ENCODE measurements around the gene EN1.

EN1 gene

GRCh38 chr2:118842661-118843482 lies 4.6 kb downstream of the EN1 start:
- peak; percentile 56 for DNase-seq

- no peak for DNase-seq
Measured at GRCh38 chr2:118841828-118842461, 5.5 kb downstream of the EN1 start.

GRCh38 chr2:118841450-118841827 lies 6.0 kb downstream of the EN1 start:
- DNase-seq: no peak

- DNase-seq: peak; percentile 5
Measured at GRCh38 chr2:118838741-118839455, 8.6 kb downstream of the EN1 start.

GRCh38 chr2:118837621-118838020 lies 9.8 kb downstream of the EN1 start:
- DNase-seq: no peak

- no peak for DNase-seq
Measured at GRCh38 chr2:118837067-118837466, 10.4 kb downstream of the EN1 start.

DNA sequence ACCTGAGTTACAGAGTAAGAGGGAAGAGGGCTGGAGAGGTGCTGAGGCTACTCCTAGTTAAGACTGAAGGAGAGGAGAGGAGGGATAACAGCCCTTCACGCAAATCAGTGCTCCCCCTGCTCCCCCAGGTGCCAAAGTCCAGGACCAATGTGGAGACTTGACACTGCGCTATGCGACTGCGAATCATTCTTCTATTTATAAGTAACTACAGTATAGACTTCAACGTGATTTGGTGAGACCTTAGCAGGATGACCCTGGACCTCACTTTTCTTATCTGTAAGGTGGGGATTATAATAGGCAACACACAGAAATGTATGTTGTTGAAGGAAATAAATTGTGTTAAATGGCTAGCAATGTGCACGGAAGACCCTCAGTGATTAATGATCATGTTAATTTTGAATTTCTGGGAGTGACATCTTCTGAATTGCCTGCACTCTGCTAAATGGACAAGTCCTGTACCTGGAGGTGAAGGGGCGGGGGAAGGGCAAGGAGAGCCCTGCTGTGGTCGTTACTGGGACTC lies 11.0 kb downstream of the EN1 start:
- no peak for DNase-seq

- DNase-seq: no peak
Measured at GRCh38 chr2:118835746-118836410, 11.6 kb downstream of the EN1 start.

DNA sequence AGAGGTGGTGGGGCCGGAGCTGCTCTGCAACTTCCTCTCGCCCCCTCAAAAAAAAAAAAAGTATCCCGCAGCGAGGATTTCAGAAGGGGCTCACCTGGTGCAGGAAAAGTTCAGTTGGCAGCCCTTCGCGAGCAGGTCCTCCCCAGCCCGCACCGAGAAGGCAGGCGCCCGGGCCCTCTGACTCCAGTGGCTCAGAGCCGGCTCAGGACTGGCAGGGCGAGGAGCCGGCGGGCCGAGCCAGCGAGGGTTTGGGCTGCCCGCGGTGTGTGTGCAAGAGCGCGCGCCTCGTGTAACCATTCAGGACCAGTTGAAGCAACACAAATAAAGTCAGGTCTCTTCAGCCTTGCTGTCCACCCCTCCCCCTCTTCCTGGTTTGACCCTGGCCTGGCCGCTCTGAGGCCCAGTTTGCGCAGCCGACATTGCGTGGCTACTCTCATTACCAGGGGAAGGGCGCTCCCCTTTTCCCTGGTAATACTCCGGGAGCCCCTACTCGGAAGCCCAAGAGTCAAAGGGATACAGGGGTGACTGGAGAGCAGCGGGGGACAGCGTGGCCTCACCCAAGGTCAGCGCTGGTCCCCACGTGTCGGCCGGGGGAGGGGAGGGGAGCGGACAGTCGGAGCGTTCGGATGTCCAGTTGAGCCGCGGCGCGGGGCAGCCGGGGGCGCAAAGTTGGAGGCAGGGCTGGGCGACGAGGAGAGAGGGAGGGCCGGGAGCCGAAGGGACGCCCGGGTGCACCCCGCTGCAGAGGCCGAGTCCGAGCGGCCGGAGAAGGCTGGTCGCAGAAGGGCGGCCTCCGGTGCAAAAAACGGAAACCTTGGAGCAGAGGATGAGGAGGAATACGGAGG lies 12.3 kb downstream of the EN1 start:
- DNase-seq: peak; percentile 13

GRCh38 chr2:118834440-118834810 lies 13.0 kb downstream of the EN1 start:
- no peak for DNase-seq

GRCh38 chr2:118833716-118834439 lies 13.6 kb downstream of the EN1 start:
- no peak for DNase-seq

DNA sequence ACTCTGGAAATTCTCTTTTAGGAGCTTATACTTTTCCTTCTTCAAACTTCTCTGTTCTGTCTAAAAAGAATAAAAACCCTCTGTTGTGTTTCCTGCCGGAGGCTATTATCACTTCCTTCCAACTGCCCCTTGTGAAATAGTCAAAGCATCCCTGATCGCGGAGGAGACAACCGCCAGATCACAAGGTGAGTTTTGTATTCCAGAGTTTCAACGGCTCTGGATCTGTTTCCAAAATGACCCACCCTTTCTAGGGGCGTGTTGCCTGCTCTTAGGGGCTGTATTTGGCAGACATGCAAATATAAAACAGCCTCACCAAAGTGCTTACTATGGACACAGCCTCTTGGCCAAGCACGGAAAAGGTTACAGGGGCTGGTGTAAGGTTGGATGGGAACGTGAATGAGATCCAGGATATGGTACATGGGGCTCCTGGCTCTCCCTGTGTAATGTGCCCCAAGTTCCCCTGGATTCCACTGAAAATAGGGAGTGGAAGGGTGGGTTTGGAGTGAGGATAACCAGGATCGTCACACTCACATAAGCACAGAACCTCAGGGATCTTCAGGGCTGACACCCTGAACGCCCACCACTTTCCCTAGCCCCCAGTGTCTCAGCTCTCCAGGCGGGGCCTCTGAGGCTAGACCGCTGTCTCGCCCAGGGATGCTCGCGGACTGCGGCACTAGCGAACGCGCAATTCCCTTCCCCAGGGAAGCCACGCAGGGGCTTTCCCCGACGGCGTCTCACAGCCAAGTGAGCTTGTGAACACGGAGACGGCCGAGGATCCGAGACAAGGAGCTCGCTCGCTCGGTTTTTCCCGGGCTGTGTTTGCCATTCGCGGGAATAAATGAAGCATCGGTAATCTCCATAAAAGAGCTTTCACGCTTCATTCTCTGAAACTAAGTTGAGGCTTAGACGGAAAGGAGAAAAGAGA lies 14.4 kb downstream of the EN1 start:
- no peak for DNase-seq

DNA sequence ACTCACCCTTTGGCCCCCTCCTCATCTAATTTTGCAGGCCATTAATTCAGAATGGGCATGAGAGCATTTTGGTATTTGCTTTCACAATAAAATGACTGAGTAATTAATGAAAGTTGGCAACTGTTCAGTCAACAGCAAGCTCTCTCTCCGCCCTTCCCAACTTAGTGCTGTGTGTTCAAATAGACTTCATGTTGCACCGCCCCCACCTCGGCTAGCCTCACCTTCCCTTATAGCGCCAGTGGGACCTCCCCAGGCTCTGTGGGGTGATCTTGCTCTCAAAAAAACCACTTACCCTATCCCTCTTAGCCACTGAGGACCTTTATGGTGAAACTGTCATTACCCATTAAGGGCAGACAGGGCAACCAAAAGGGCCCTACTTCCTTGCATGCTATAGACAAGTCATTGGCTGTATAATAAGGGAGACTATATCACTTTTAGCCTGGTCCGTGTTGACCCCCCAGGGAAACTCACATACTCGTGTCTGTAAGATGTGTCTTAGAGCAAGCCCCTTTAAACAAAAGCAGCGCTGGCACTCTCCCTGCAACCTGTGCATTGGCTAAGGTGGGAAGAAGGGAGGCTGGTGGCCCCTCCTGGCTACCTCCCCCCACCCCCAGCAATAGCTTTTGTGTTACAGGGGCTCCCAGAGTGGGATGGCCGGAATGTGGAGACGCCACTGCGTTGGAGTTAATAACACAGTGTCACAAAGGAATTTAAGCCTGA lies 15.2 kb downstream of the EN1 start:
- DNase-seq: peak; percentile 7

- no peak for DNase-seq
Measured at GRCh38 chr2:118830881-118831280, 16.6 kb downstream of the EN1 start.

DNA sequence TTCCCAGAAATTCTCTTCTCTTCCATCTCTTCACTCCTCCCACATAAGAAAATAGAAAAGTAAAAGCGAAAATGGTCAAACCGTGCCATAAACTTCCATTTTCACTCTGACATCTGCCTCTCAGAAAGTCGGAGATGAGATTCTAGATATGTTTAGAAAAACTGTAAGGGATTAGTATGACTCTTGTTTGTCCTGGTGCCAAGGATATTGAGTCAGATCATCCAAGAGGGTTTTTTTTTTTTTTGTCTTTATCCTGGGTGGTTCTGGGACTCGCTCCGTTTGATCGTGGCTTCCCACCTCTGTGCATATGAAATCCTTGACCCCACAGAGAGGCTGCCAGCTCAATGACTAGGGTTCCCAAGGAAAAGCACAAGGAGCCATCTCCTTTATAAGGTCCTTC lies 17.3 kb downstream of the EN1 start:
- DNase-seq: no peak

DNA sequence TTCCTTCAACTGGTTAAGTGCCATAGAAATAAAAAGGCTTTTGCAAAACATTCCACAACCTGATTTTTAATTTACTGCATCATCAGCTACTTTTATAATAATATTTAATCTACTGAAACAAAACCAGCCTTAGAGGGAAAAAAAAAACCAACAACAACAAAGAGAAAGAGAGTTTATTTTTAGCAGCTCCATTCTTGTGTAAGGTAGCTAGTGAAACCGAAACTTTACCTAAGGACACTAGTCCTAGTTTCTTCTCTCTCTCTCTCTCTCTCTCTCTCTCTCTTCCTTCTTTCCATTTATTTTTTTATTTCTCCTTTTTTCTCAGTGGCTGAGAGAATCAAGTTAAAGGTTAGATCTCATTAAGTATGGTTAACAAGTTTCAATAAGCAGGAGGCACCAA lies 21.4 kb downstream of the EN1 start:
- no peak for DNase-seq

DNA sequence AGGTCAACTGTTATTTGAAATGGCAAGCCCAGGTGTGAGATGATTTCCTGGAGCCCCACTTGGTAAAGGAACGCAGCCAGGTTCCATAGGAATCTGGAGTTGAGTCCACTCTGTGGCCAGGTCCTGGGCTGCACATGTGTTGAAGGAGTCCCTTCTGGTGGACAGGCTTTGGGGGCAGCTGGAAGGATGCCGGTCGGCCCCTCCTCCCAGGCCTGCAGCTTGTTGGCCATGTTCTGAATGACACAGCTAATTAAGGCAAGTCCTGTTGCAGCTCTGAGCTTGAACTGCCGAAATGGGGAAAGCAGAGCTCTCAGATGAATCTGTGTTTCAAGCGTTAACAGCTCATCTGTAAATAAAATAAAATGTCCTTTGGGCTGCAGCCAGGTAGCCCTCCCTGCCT lies 23.8 kb downstream of the EN1 start:
- no peak for DNase-seq

- DNase-seq: no peak
Measured at GRCh38 chr2:118822572-118822971, 24.9 kb downstream of the EN1 start.

DNA sequence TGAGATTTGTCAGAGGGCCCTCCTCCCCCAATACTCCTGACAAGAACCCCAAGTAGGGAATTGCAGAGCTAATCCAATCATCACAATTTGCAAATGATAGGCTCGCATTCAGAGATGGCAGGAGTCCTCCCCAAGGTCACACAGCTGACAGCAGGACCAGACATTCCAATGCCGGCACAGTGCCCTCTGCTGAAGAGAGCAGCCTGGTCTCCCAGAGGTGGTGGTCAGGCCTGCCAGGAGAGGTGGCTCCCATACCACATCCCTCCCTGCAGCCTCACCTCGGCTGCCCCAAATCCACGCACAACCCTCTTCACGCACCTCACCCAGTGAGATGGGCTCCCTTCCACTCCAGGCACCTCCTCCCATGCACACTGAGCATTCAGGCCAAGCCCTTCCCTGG lies 25.4 kb downstream of the EN1 start:
- no peak for DNase-seq

GRCh38 chr2:118817469-118817868 lies 30.0 kb downstream of the EN1 start:
- no peak for DNase-seq

All from femur (tissue), 1 donor.